B cell (primary cell): ENCODE results near the gene FBXL16. TPM values are rescaled to one million over a fixed set of nuclear protein-coding genes. Genes with fewer than 3 reads are reported as not detected.

Experiments
- ATAC-seq: fragments of 200-7000 bp; cut with Tn5 transposase; one replicate; pipeline ENCODE4 v1.10.0; 2021; ENCODE audit warnings: low read depth, mild to moderate bottlenecking, moderate number of reproducible peaks, moderate library complexity
- CTCF ChIA-PET: fragments of 350-600 bp; sonication (Branson Sonifier 250); formaldehyde crosslinking; loops from one replicate; lab custom pipeline; 2021; ENCODE audit warnings: antibody characterized with exemption, inconsistent platforms; lab: Charles Lee
- POLR2A ChIA-PET: fragments of 350-600 bp; sonication (Branson Sonifier 250); formaldehyde crosslinking; loops from one replicate; lab custom pipeline; 2021; ENCODE audit warnings: antibody characterized with exemption; lab: Charles Lee
- DNase-seq: peaks from one replicate; pipeline ENCODE4 v3.0.0; 2013
- H2AFZ ChIP-seq: 2 replicates; pipeline ENCODE4 v1.6.1; 2012; ENCODE audit warnings: mild to moderate bottlenecking, low read depth, low read length; ENCODE audit not compliant: insufficient read depth, poor library complexity, severe bottlenecking
- H3K27ac ChIP-seq, 2 donors: 1 replicate in 1 of 2; 2 replicates in 1 of 2; pipeline ENCODE4 v1.5.1; 2012 to 2013; ENCODE audit warnings: low read length in 2 of 2, mild to moderate bottlenecking in 2 of 2, moderate library complexity in 1 of 2
- H3K27me3 ChIP-seq, 4 experiments: fragments of 200-600 bp in 1 of 4; sonication (generic) in 1 of 4; replicated peaks in 1 of 4; 1 replicate in 2 of 4; 2 replicates in 2 of 4; pipeline versions ENCODE4 v1.6.1 to v1.7.0; 2013 to 2016; ENCODE audit warnings: low read length in 3 of 4, mild to moderate bottlenecking in 2 of 4, mixed read lengths in 1 of 4, moderate library complexity in 1 of 4; ENCODE audit not compliant: insufficient read depth in 4 of 4, control insufficient read depth in 3 of 4; ENCODE audit errors: control extremely low read depth in 1 of 4
- H3K36me3 ChIP-seq, 2 experiments: replicated peaks in 1 of 2; 1 replicate in 1 of 2; 2 replicates in 1 of 2; pipeline versions ENCODE4 v1.6.1 to v1.7.1; 2013; ENCODE audit warnings: low read length in 1 of 2; ENCODE audit not compliant: insufficient read depth in 2 of 2, control insufficient read depth in 1 of 2; ENCODE audit errors: control extremely low read depth in 1 of 2, extremely low read depth in 1 of 2
- H3K4me1 ChIP-seq, 2 donors: fragments of 200-600 bp in 1 of 2; sonication (generic) in 1 of 2; 1 replicate in 1 of 2; 2 replicates in 1 of 2; pipeline versions ENCODE4 v1.5.1 to v1.6.1; 2013 to 2017; ENCODE audit warnings: low read length in 2 of 2; ENCODE audit not compliant: control insufficient read depth in 2 of 2, insufficient read depth in 2 of 2
- H3K4me2 ChIP-seq: replicated peaks from 2 replicates; pipeline ENCODE3; 2012; ENCODE audit warnings: mild to moderate bottlenecking, low read depth, low read length; ENCODE audit not compliant: poor library complexity, severe bottlenecking
- H3K4me3 ChIP-seq, 5 experiments: fragments of 200-600 bp in 1 of 5; sonication (generic) in 1 of 5; 1 replicate in 3 of 5; 2 replicates in 2 of 5; pipeline versions ENCODE4 v1.5.1 to v1.7.0; 2011 to 2016; ENCODE audit warnings: low read length in 4 of 5, mild to moderate bottlenecking in 4 of 5, low read depth in 2 of 5, control low read depth in 1 of 5, moderate library complexity in 1 of 5; ENCODE audit not compliant: insufficient read depth in 1 of 5; ENCODE audit errors: control extremely low read depth in 1 of 5, extremely low read depth in 1 of 5
- H3K79me2 ChIP-seq: fragments of 200-600 bp; sonication (generic); one replicate; pipeline ENCODE4 v1.6.0; 2016; ENCODE audit warnings: low read length; ENCODE audit not compliant: control insufficient read depth, insufficient read depth
- H3K9ac ChIP-seq: fragments of 200-600 bp; sonication (generic); 2 replicates; pipeline ENCODE4 v1.6.1; 2017; ENCODE audit warnings: mild to moderate bottlenecking, low read length, moderate library complexity
- H3K9me3 ChIP-seq, 3 donors: one replicate each; pipeline versions ENCODE4 v1.6.1 to v1.7.1; 2013; ENCODE audit warnings: low read length in 2 of 3; ENCODE audit not compliant: control insufficient read depth in 2 of 3, insufficient read depth in 1 of 3; ENCODE audit errors: control extremely low read depth in 1 of 3
- H4K20me1 ChIP-seq: 2 replicates; pipeline ENCODE4 v1.6.0; 2012; ENCODE audit warnings: mild to moderate bottlenecking, low read length; ENCODE audit not compliant: insufficient read depth, control insufficient read depth, poor library complexity, severe bottlenecking
- H3K27ac Mint-ChIP-seq: one replicate; pipeline ENCODE4 v1.8.0; 2021; ENCODE audit warnings: mixed read lengths
- H3K27me3 Mint-ChIP-seq: one replicate; pipeline ENCODE4 v1.8.0; 2021; ENCODE audit warnings: mixed read lengths
- H3K4me1 Mint-ChIP-seq: one replicate; pipeline ENCODE4 v1.8.0; 2021; ENCODE audit warnings: mixed read lengths
- H3K4me3 Mint-ChIP-seq: one replicate; pipeline ENCODE4 v1.8.0; 2021; ENCODE audit warnings: mixed read lengths
- H3K9me3 Mint-ChIP-seq: one replicate; pipeline ENCODE4 v1.8.0; 2022; ENCODE audit warnings: mixed read lengths; ENCODE audit not compliant: insufficient read depth
- EZH2 ChIP-seq: IDR thresholded peaks from 2 replicates; pipeline ENCODE4 v1.6.1; 2012; ENCODE audit warnings: borderline replicate concordance, low read depth, mild to moderate bottlenecking, moderate library complexity, low read length; ENCODE audit not compliant: insufficient read depth, poor library complexity, severe bottlenecking
- WGBS: methylation state at CpG from one replicate; pipeline ENCODE4 v1.1.5; 2013; ENCODE audit warnings: missing lambda C conversion rate; ENCODE audit not compliant: insufficient coverage; 5-methylcytosine and 5-hydroxymethylcytosine counted together
- intact Hi-C: fragments of 100-400 bp; cut with micrococcal nuclease; formaldehyde crosslinking; loops from one replicate; pipeline ENCODE4 v1.10.0; 2022
- polyA plus RNA-seq: library from polyadenylated mRNA; depleted of rRNA; stranded (reverse); fragments of >200 nt; gene quantifications from 2 replicates; pipeline ENCODE4 v1.2.3, GENCODE V29; 2012
- total RNA-seq, 2 donors: library from RNA; stranded (reverse); fragments of 120-200 nt in 1 of 2; gene quantifications; 1 replicate in 1 of 2; 2 replicates in 1 of 2; pipeline versions ENCODE4 v1.2.3 to v1.2.4, GENCODE V29; 2013 to 2022
- TF ChIP-seq, protein P1 (sequence below): fragments of 200-600 bp; IDR thresholded peaks from one replicate; pipeline ENCODE4 v1.8.0; 2022; ENCODE audit warnings: antibody characterized with exemption, mild to moderate bottlenecking

The FBXL16 gene
- total and polyA plus RNA-seq, 2 donors (not counting 1 experiment from before 2014, with no cell fraction given): 2.2 to 5.8 TPM

GRCh38 chr16:684961-685696, 20.5 kb downstream of the FBXL16 start:
- Histone ChIP-seq H3K9ac (no peak overlapping the region), H3K27ac (peak overlapping the region in 1 of 2 donors; percentile 89), H3K4me2 (peak overlapping the region; percentile 97), H3K27me3 (no peaks in the 10 kb centered on the region), H3K9me3 (no peaks in the 10 kb centered on the region), H2AFZ (no peak overlapping the region), H3K36me3 (peaks cover 0 to 27% of the 10 kb centered on the region in 2 experiments), H4K20me1 (peaks cover 35% of the 10 kb centered on the region), H3K79me2 (peaks cover 50% of the 10 kb centered on the region), H3K4me1 (peaks cover 37 to 51% of the 10 kb centered on the region in 2 donors), H3K4me3 (no peak overlapping the region)
- no peaks in the 10 kb centered on the region for H3K9me3 Mint-ChIP-seq
- ChIA-PET POLR2A (no interaction called here), CTCF (no interaction called here)
- peaks cover 36% of the 10 kb centered on the region for H3K4me1 Mint-ChIP-seq
- TF ChIP-seq, protein P1, sequence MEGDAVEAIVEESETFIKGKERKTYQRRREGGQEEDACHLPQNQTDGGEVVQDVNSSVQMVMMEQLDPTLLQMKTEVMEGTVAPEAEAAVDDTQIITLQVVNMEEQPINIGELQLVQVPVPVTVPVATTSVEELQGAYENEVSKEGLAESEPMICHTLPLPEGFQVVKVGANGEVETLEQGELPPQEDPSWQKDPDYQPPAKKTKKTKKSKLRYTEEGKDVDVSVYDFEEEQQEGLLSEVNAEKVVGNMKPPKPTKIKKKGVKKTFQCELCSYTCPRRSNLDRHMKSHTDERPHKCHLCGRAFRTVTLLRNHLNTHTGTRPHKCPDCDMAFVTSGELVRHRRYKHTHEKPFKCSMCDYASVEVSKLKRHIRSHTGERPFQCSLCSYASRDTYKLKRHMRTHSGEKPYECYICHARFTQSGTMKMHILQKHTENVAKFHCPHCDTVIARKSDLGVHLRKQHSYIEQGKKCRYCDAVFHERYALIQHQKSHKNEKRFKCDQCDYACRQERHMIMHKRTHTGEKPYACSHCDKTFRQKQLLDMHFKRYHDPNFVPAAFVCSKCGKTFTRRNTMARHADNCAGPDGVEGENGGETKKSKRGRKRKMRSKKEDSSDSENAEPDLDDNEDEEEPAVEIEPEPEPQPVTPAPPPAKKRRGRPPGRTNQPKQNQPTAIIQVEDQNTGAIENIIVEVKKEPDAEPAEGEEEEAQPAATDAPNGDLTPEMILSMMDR: no peak
- TF ChIP-seq EZH2: no peak
- intact Hi-C loops: loop anchor here (1.0 to 5.0 kb wide), 6 partner anchors 16 to 56 kb away; partner anchors contain the start of genes ANTKMT, CIAO3, MCRIP2 and RHOT2
- no peak overlapping the region for H3K27ac Mint-ChIP-seq
- 96% methylated on average over 61 of the region's 61 CpGs for WGBS
- H3K4me3 Mint-ChIP-seq: no peak overlapping the region
- DNase-seq (no peak), ATAC-seq (no peak)
- H3K27me3 Mint-ChIP-seq: no peaks in the 10 kb centered on the region
